HL-60 (cell line): ENCODE measurements around the gene GASK1A.

ENCODE experiments used
- POLR2AphosphoS5 ChIP-seq: IDR thresholded peaks from 2 replicates; pipeline ENCODE4 v1.6.1; 2012; ENCODE audit warnings: low read depth
- TF ChIP-seq, protein P1 (sequence below): IDR thresholded peaks from one replicate; pipeline ENCODE4 v1.5.1; 2011; ENCODE audit warnings: low read length, control low read depth, inconsistent platforms; ENCODE audit not compliant: insufficient read depth
- TF ChIP-seq, protein P2 (sequence below): IDR thresholded peaks from 2 replicates; pipeline ENCODE4 v1.6.1; 2012; ENCODE audit warnings: low read depth; ENCODE audit not compliant: insufficient replicate concordance

DNA sequence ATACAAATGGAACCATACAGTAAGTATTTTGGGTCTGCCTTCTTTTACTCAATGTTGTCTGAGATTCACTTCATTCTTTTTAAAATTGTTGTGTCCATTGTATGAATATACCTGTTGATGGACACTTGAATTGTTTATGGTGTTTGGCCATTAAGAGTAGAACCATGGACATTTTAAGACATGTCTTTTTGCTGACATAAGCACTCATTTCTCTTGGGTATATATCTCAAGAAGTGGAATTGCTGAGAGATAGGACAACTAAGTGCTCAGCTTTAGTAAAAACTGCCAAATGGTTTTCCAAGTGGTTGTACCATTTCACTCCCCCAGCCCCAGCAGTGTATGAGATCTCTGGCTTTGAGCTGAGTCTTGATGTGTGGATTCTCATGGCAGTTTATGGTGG, 98.6 kb downstream of the GASK1A start:
- TF ChIP-seq, protein P1, sequence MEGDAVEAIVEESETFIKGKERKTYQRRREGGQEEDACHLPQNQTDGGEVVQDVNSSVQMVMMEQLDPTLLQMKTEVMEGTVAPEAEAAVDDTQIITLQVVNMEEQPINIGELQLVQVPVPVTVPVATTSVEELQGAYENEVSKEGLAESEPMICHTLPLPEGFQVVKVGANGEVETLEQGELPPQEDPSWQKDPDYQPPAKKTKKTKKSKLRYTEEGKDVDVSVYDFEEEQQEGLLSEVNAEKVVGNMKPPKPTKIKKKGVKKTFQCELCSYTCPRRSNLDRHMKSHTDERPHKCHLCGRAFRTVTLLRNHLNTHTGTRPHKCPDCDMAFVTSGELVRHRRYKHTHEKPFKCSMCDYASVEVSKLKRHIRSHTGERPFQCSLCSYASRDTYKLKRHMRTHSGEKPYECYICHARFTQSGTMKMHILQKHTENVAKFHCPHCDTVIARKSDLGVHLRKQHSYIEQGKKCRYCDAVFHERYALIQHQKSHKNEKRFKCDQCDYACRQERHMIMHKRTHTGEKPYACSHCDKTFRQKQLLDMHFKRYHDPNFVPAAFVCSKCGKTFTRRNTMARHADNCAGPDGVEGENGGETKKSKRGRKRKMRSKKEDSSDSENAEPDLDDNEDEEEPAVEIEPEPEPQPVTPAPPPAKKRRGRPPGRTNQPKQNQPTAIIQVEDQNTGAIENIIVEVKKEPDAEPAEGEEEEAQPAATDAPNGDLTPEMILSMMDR = no peak
- no peak for TF ChIP-seq POLR2AphosphoS5
- TF ChIP-seq, protein P2, sequence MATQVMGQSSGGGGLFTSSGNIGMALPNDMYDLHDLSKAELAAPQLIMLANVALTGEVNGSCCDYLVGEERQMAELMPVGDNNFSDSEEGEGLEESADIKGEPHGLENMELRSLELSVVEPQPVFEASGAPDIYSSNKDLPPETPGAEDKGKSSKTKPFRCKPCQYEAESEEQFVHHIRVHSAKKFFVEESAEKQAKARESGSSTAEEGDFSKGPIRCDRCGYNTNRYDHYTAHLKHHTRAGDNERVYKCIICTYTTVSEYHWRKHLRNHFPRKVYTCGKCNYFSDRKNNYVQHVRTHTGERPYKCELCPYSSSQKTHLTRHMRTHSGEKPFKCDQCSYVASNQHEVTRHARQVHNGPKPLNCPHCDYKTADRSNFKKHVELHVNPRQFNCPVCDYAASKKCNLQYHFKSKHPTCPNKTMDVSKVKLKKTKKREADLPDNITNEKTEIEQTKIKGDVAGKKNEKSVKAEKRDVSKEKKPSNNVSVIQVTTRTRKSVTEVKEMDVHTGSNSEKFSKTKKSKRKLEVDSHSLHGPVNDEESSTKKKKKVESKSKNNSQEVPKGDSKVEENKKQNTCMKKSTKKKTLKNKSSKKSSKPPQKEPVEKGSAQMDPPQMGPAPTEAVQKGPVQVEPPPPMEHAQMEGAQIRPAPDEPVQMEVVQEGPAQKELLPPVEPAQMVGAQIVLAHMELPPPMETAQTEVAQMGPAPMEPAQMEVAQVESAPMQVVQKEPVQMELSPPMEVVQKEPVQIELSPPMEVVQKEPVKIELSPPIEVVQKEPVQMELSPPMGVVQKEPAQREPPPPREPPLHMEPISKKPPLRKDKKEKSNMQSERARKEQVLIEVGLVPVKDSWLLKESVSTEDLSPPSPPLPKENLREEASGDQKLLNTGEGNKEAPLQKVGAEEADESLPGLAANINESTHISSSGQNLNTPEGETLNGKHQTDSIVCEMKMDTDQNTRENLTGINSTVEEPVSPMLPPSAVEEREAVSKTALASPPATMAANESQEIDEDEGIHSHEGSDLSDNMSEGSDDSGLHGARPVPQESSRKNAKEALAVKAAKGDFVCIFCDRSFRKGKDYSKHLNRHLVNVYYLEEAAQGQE = no peak
